Measurements from ENCODE around the gene NHERF1.
A peak's percentile ranks its signal among the peaks of the same experiment; 100 is the strongest.

NHERF1 gene

GRCh38 chr17:74733365-74734122 is 14.9 kb upstream of the NHERF1 start:
- no peak for DNase-seq

- no peak for DNase-seq
Observed at GRCh38 chr17:74734256-74734655, 14.2 kb upstream of the NHERF1 start.

GRCh38 chr17:74736513-74737298 is 11.7 kb upstream of the NHERF1 start, which contains the start of gene RAB37:
Gene RAB37 (plus strand): TSS chr17:74737256. CDS start chr17:74737273, 17 bp downstream.
- DNase-seq: peak; percentile 98

GRCh38 chr17:74737299-74738050 is 11.0 kb upstream of the NHERF1 start:
- peak; percentile 94 for DNase-seq

- peak; percentile 97 for DNase-seq
Observed at GRCh38 chr17:74738051-74738996, 10.1 kb upstream of the NHERF1 start.

- peak; percentile 88 for DNase-seq
Observed at GRCh38 chr17:74739227-74739831, 9.1 kb upstream of the NHERF1 start.

GRCh38 chr17:74740173-74740572 is 8.3 kb upstream of the NHERF1 start:
- peak; percentile 94 for DNase-seq

GRCh38 chr17:74740641-74741387 is 7.6 kb upstream of the NHERF1 start:
- peak; percentile 94 for DNase-seq

- DNase-seq: peak; percentile 92
Observed at GRCh38 chr17:74742153-74742515, 6.3 kb upstream of the NHERF1 start.

- peak; percentile 89 for DNase-seq
Observed at GRCh38 chr17:74742978-74743545, 5.4 kb upstream of the NHERF1 start.

- peak; percentile 91 for DNase-seq
Observed at GRCh38 chr17:74743755-74744154, 4.7 kb upstream of the NHERF1 start.

- peak; percentile 97 for DNase-seq
Observed at GRCh38 chr17:74744349-74744713, 4.1 kb upstream of the NHERF1 start.

- DNase-seq: peak; percentile 99
Observed at GRCh38 chr17:74744714-74745547, 3.5 kb upstream of the NHERF1 start.

GRCh38 chr17:74745548-74746177 is 2.8 kb upstream of the NHERF1 start:
- peak; percentile 94 for DNase-seq

- DNase-seq: peak; percentile 87
Observed at GRCh38 chr17:74746376-74746775, 2.1 kb upstream of the NHERF1 start.

GRCh38 chr17:74746922-74747321 is 1.5 kb upstream of the NHERF1 start:
- peak; percentile 88 for DNase-seq

GRCh38 chr17:74748279-74748528 is 224 bp upstream of the NHERF1 start:
- no peak for DNase-seq

- no peak for DNase-seq
Observed at GRCh38 chr17:74749279-74750038, 1.0 kb downstream of the NHERF1 start.

GRCh38 chr17:74750039-74750326 is 1.6 kb downstream of the NHERF1 start:
- DNase-seq: no peak
